OCI-LY3 (cell line): Measurements from ENCODE around the gene UGCG.

Experiments used
- H2AFZ ChIP-seq: fragments of 200-600, 300-600 bp; shearing (Covaris generic); 2 replicates; pipeline ENCODE4 v1.6.0; 2014; ENCODE audit warnings: antibody characterized with exemption, low read depth, low read length
- H3K27ac ChIP-seq: fragments of 200-600, 300-600 bp; sonication (generic); 2 replicates; pipeline ENCODE4 v1.5.1; 2014; ENCODE audit warnings: mild to moderate bottlenecking, low read length, moderate library complexity, mixed read lengths
- H3K27me3 ChIP-seq: fragments of 200-600, 300-600 bp; sonication (generic); 2 replicates; pipeline ENCODE4 v1.6.1; 2014; ENCODE audit warnings: low read depth, low read length, mixed read lengths
- H3K36me3 ChIP-seq: fragments of 200-600, 300-600 bp; sonication (generic); replicated peaks from 2 replicates; pipeline ENCODE3; 2014; ENCODE audit warnings: low read depth, low read length, mixed read lengths
- H3K4me1 ChIP-seq: fragments of 300-600, 200-600 bp; sonication (generic); 2 replicates; pipeline ENCODE4 v1.6.1; 2014; ENCODE audit warnings: low read length, mixed read lengths
- H3K4me2 ChIP-seq: fragments of 200-600, 300-600 bp; sonication (generic); 2 replicates; pipeline ENCODE4 v1.6.1; 2014; ENCODE audit warnings: low read length, mixed read lengths
- H3K4me3 ChIP-seq: fragments of 300-600, 200-600 bp; sonication (generic); 2 replicates; pipeline ENCODE4 v1.5.1; 2014; ENCODE audit warnings: antibody characterized with exemption, mild to moderate bottlenecking, low read length, moderate library complexity
- H3K79me2 ChIP-seq: fragments of 300-600, 200-600 bp; shearing (Covaris generic); 2 replicates; pipeline ENCODE4 v1.6.1; 2014; ENCODE audit warnings: mild to moderate bottlenecking, low read length, mixed read lengths
- H3K9ac ChIP-seq: fragments of 300-600, 200-600 bp; shearing (Covaris generic); 2 replicates; pipeline ENCODE4 v1.6.0; 2014; ENCODE audit warnings: mild to moderate bottlenecking, low read length, moderate library complexity
- H3K9me3 ChIP-seq: fragments of 200-600, 300-600 bp; shearing (Covaris generic); 2 replicates; pipeline ENCODE4 v1.6.1; 2014; ENCODE audit warnings: low read length, mixed read lengths; ENCODE audit not compliant: insufficient read depth
- H4K20me1 ChIP-seq: fragments of 200-600, 300-600 bp; sonication (generic); 2 replicates; pipeline ENCODE4 v1.6.1; 2016; ENCODE audit warnings: low read length, mixed read lengths; ENCODE audit not compliant: insufficient read depth
- EZH2phosphoT487 ChIP-seq: fragments of 200-600 bp; shearing (Covaris generic); IDR thresholded peaks from 2 replicates; pipeline ENCODE4 v1.6.1; 2018; ENCODE audit warnings: antibody characterized with exemption, mixed run types, low read depth
- TF ChIP-seq, protein P1 (sequence below): fragments of 200-600, 300-600 bp; sonication (generic); IDR thresholded peaks from 2 replicates; pipeline ENCODE4 v1.5.1; 2014; ENCODE audit warnings: antibody characterized with exemption, low read length, low read depth

UGCG gene

DNA sequence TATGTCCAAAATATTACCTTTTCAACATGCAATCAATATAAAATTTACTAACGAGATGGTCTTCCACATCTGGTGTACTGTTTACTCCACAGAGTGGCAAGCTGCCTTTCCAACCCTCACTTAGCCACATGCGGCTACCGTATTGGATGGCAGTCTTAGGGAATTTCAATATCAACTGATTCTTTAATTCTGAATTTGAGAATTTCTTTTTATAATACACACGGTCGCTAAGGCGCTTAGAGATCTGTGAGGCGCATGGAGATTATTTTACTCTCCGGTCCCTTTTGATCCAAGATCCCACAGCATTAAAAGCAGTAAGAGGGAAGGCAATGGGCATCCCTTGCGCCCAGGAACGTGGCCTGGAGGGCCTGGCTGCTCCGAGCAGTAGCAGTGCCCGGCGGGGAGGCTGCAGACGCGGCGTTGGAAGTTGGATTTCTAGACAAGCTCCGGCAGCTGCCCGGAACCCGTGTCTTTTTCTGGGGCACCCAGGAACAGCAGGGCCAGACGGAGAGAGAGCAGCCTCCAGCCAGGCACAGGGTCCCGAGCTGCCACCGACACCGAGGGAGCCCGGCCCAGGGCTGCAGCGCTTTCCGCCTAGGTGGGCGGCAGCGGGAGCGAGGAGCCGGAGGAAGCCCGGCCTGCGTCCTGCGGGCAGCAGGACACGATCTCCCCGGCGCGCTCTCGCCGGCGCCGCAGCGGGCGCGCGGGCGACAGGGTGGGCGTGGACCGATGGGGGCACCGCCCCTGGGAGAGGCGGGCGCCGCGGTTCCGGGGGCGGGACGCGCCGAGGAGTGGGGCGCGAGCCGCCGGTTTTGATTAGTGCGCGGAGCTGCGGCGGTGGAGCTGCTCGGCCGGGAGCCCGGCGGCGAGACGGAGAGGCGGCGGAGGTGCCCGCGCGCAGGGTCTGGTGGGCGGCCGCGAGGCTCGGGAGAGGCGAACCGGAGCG is at the start of gene UGCG:
Gene UGCG (plus strand): TSS at position 819 of the 946 bp plus-strand sequence. CDS start 402 bp downstream, outside the sequence.
- Histone ChIP-seq H2AFZ (no peak within 1 kb of the TSS; the same call in 1 of the 2 replicates), H3K4me3 (peak within 1 kb of the TSS; percentile 87), H3K27ac (peak within 1 kb of the TSS; percentile 93), H3K9ac (peak within 1 kb of the TSS; percentile 96), H3K4me2 (peak within 1 kb of the TSS; percentile 91), H3K9me3 (peaks cover 11% of the 10 kb centered on the region; the same call in 1 of the 2 replicates), H3K36me3 (peaks cover 31% of the 10 kb centered on the region), H4K20me1 (peaks cover 35% of the 10 kb centered on the region), H3K79me2 (peaks cover 44% of the 10 kb centered on the region), H3K27me3 (no peaks in the 10 kb centered on the region), H3K4me1 (peaks cover 50% of the 10 kb centered on the region)
- TF ChIP-seq, protein P1, sequence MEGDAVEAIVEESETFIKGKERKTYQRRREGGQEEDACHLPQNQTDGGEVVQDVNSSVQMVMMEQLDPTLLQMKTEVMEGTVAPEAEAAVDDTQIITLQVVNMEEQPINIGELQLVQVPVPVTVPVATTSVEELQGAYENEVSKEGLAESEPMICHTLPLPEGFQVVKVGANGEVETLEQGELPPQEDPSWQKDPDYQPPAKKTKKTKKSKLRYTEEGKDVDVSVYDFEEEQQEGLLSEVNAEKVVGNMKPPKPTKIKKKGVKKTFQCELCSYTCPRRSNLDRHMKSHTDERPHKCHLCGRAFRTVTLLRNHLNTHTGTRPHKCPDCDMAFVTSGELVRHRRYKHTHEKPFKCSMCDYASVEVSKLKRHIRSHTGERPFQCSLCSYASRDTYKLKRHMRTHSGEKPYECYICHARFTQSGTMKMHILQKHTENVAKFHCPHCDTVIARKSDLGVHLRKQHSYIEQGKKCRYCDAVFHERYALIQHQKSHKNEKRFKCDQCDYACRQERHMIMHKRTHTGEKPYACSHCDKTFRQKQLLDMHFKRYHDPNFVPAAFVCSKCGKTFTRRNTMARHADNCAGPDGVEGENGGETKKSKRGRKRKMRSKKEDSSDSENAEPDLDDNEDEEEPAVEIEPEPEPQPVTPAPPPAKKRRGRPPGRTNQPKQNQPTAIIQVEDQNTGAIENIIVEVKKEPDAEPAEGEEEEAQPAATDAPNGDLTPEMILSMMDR, result no peak
- TF ChIP-seq EZH2phosphoT487, result no peak

DNA sequence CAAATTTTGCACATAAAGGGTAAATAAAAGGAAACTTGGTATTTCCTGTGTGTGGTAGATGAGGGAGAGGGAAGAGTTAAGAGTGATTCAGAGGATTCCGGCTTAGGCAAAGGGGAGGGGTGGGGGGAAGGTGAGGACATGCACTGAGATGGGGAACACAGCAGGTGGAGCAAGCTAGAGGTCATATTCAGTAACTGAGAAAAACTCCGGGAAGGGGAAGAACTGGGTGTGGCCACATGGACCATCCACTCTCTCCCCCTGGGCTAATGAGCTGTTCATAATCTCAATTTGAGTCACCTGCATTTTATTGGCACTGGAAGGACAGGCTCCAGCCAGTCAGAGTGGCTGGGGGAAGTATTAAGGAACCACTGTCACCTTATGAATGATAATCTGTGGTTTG is 45.1 kb upstream of the UGCG start:
- Histone ChIP-seq H3K27me3 (no peaks in the 10 kb centered on the region), H3K4me2 (no peak overlapping the region), H3K4me1 (no peaks in the 10 kb centered on the region), H3K79me2 (no peaks in the 10 kb centered on the region), H3K36me3 (no peaks in the 10 kb centered on the region), H2AFZ (no peak overlapping the region), H4K20me1 (no peaks in the 10 kb centered on the region), H3K27ac (no peak overlapping the region), H3K4me3 (no peak overlapping the region), H3K9me3 (no peaks in the 10 kb centered on the region), H3K9ac (no peak overlapping the region)
- TF ChIP-seq, protein P1, result no peak
- no peak for TF ChIP-seq EZH2phosphoT487

DNA sequence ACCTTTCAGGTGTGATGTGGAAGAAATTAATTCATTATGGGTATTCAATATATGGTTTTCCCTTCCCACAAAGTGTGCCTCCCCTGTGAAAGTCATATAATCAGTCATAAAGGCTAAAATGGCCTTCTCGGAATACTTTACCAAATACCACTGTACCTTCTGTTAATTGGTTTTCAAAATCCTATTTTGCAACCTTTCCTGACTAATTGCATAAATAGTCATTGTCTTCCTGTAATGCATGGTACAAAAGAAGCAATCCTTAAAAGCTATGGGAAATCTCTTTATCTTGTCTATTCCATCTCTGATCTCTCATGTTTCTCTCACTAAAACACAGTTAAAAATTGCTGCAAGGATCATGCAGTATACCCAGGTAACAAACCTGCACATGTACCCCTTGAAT is 44.3 kb upstream of the UGCG start:
- Histone ChIP-seq H3K9me3 (no peaks in the 10 kb centered on the region), H3K27me3 (no peaks in the 10 kb centered on the region), H3K27ac (no peak overlapping the region), H4K20me1 (no peaks in the 10 kb centered on the region), H3K36me3 (no peaks in the 10 kb centered on the region), H3K79me2 (no peaks in the 10 kb centered on the region), H3K4me1 (no peaks in the 10 kb centered on the region), H2AFZ (no peak overlapping the region), H3K9ac (no peak overlapping the region), H3K4me2 (no peak overlapping the region), H3K4me3 (no peak overlapping the region)
- TF ChIP-seq, protein P1, result no peak
- TF ChIP-seq EZH2phosphoT487, result no peak

DNA sequence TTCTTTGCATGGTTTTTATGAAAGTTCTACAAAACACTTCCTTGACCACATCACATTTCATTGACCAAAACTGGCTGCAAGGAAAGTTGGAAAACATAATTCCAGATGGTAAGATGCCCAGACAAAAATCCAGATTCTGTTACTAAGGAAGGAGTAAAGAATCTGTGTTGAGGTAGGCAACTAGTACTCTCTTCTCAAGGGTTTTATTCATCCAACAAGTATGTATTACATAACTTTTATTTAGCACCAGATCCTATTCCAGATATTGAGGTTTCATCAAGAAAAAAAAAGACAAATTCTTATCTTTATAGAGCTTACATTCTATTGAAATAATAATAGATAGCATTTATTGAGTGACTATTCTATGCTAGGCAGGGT is 43.2 kb upstream of the UGCG start:
- Histone ChIP-seq H3K4me2 (no peak overlapping the region), H3K4me1 (no peaks in the 10 kb centered on the region)

More for the DNA sequence above, 43.2 kb upstream of the UGCG start:
- Histone ChIP-seq H3K36me3 (no peaks in the 10 kb centered on the region), H4K20me1 (no peaks in the 10 kb centered on the region), H2AFZ (no peak overlapping the region), H3K4me3 (no peak overlapping the region), H3K27me3 (no peaks in the 10 kb centered on the region), H3K79me2 (no peaks in the 10 kb centered on the region), H3K9me3 (no peaks in the 10 kb centered on the region), H3K9ac (no peak overlapping the region), H3K27ac (no peak overlapping the region)
- no peak for TF ChIP-seq EZH2phosphoT487
- TF ChIP-seq, protein P1, result no peak
